Common myeloid progenitor, CD34-positive (primary cell): Measurements from ENCODE around the gene BLOC1S1.

Experiments
- CTCF ChIA-PET: fragments of 350-600 bp; sonication (Branson Sonifier 250); formaldehyde crosslinking; loops from one replicate; lab custom pipeline; 2021; ENCODE audit warnings: antibody characterized with exemption; lab: Charles Lee
- POLR2A ChIA-PET: fragments of 350-600 bp; sonication (Branson Sonifier 250); formaldehyde crosslinking; loops from one replicate; lab custom pipeline; 2021; ENCODE audit warnings: antibody characterized with exemption; lab: Charles Lee
- DNase-seq, 3 donors: peaks; one replicate each; pipeline versions ENCODE4 v3.0.0 to v3.0.0-alpha.2; 2013
- H3K27ac ChIP-seq, 2 experiments: 1 replicate in 1 of 2; 2 replicates in 1 of 2; pipeline ENCODE4 v1.7.0; 2013; ENCODE audit warnings: inconsistent platforms in 2 of 2, low read length in 2 of 2, mild to moderate bottlenecking in 2 of 2, low read depth in 1 of 2, moderate library complexity in 1 of 2; ENCODE audit not compliant: severe bottlenecking in 2 of 2, insufficient read depth in 1 of 2, poor library complexity in 1 of 2
- H3K27me3 ChIP-seq, 5 experiments: replicated peaks in 2 of 5; 1 replicate in 3 of 5; 2 replicates in 2 of 5; pipeline versions ENCODE4 v1.6.1 to v1.7.0; 2013; ENCODE audit warnings: low read length in 4 of 5, mild to moderate bottlenecking in 2 of 5, moderate library complexity in 2 of 5, inconsistent platforms in 1 of 5; ENCODE audit not compliant: insufficient read depth in 5 of 5, control insufficient read depth in 4 of 5
- H3K36me3 ChIP-seq, 4 experiments: 1 replicate in 2 of 4; 2 replicates in 2 of 4; pipeline versions ENCODE4 v1.6.1 to v1.7.0; 2013; ENCODE audit warnings: low read length in 3 of 4, control low read depth in 1 of 4, mild to moderate bottlenecking in 1 of 4; ENCODE audit not compliant: control insufficient read depth in 4 of 4, insufficient read depth in 4 of 4
- H3K4me1 ChIP-seq, 4 experiments: 1 replicate in 3 of 4; 2 replicates in 1 of 4; pipeline versions ENCODE4 v1.6.1 to v1.7.1; 2013; ENCODE audit warnings: low read length in 3 of 4, mild to moderate bottlenecking in 3 of 4, control low read depth in 1 of 4, inconsistent platforms in 1 of 4, moderate library complexity in 1 of 4; ENCODE audit not compliant: control insufficient read depth in 4 of 4, insufficient read depth in 4 of 4; ENCODE audit errors: control extremely low read depth in 1 of 4
- H3K4me3 ChIP-seq, 7 experiments: 1 replicate in 4 of 7; 2 replicates in 3 of 7; pipeline versions ENCODE4 v1.5.1 to v1.7.0; 2013; ENCODE audit warnings: mild to moderate bottlenecking in 7 of 7, low read length in 6 of 7, moderate library complexity in 6 of 7, inconsistent platforms in 2 of 7, low read depth in 2 of 7, control low read depth in 1 of 7; ENCODE audit not compliant: insufficient read depth in 4 of 7, control insufficient read depth in 1 of 7; ENCODE audit errors: extremely low read depth in 1 of 7
- H3K9me3 ChIP-seq, 5 experiments: 1 replicate in 4 of 5; 2 replicates in 1 of 5; pipeline versions ENCODE4 v1.6.1 to v1.7.1; 2013; ENCODE audit warnings: low read length in 4 of 5, mild to moderate bottlenecking in 2 of 5, inconsistent platforms in 1 of 5, low read depth in 1 of 5, moderate library complexity in 1 of 5; ENCODE audit not compliant: control insufficient read depth in 4 of 5, insufficient read depth in 2 of 5; ENCODE audit errors: control extremely low read depth in 1 of 5
- WGBS: methylation state at CpG from one replicate; pipeline ENCODE4 v1.1.5; 2013; ENCODE audit not compliant: insufficient coverage; 5-methylcytosine and 5-hydroxymethylcytosine counted together

Gene BLOC1S1

GRCh38 chr12:55698965-55699364 lies 16.9 kb upstream of the BLOC1S1 start:
- no CpG with 5 or more reads among the region's 1 CpG for WGBS
- no peak for DNase-seq
- ChIA-PET CTCF (interaction anchor here (0.7 to 2.0 kb wide), 4 partner anchors 10 to 31 kb away, joined by 3 to 5 read pairs (median 4); a partner anchor contains a TSS), POLR2A (no interaction called here)
- Histone ChIP-seq H3K27me3 (no peaks in the 10 kb centered on the region), H3K4me3 (no peak overlapping the region), H3K4me1 (peaks cover 0 to 7% (median 1%) of the 10 kb centered on the region in 4 experiments), H3K36me3 (no peaks in the 10 kb centered on the region), H3K9me3 (no peaks in the 10 kb centered on the region), H3K27ac (no peak overlapping the region)

- ChIA-PET POLR2A (no interaction called here), CTCF (interaction anchor here (1.0 to 2.0 kb wide), 3 partner anchors 11 to 30 kb away, joined by 3 to 5 read pairs (median 3); a partner anchor contains a TSS)
- H3K27ac ChIP-seq = no peak overlapping the region
- no peaks in the 10 kb centered on the region for H3K27me3 ChIP-seq
- H3K9me3 ChIP-seq = no peaks in the 10 kb centered on the region
- H3K36me3 ChIP-seq = no peaks in the 10 kb centered on the region
- DNase-seq = no peak
- 97% methylated on average over 5 of the region's 5 CpGs for WGBS
- peaks cover 0 to 7% (median 1%) of the 10 kb centered on the region in 4 experiments for H3K4me1 ChIP-seq
- no peak overlapping the region for H3K4me3 ChIP-seq
Observed at GRCh38 chr12:55699471-55700055, 16.3 kb upstream of the BLOC1S1 start.

- Histone ChIP-seq H3K36me3 (no peaks in the 10 kb centered on the region), H3K4me1 (peaks cover 0 to 7% (median 1%) of the 10 kb centered on the region in 4 experiments), H3K27me3 (no peaks in the 10 kb centered on the region), H3K9me3 (no peaks in the 10 kb centered on the region), H3K27ac (no peak overlapping the region), H3K4me3 (no peak overlapping the region)
- 98% methylated on average over 11 of the region's 21 CpGs for WGBS
- CTCF ChIA-PET = interaction anchor here (1.3 to 2.0 kb wide), 3 partner anchors 11 to 45 kb away, joined by 3 to 5 read pairs (median 3); no protein-coding TSS in a partner anchor
- peak in 1 of 3 donors; percentile 23 for DNase-seq
- POLR2A ChIA-PET = no interaction called here
Observed at GRCh38 chr12:55700255-55701018, 15.4 kb upstream of the BLOC1S1 start.

GRCh38 chr12:55702861-55703260 lies 13.0 kb upstream of the BLOC1S1 start:
- H3K9me3 ChIP-seq = no peaks in the 10 kb centered on the region
- 93% methylated on average over 5 of the region's 8 CpGs for WGBS
- H3K36me3 ChIP-seq = no peaks in the 10 kb centered on the region
- DNase-seq = no peak
- ChIA-PET CTCF (interaction anchor here (1.6 kb wide), 1 partner anchor 21 kb away, joined by 5 read pairs; a partner anchor contains a TSS), POLR2A (no interaction called here)
- H3K27ac ChIP-seq = no peak overlapping the region
- peaks cover 0 to 13% (median 6%) of the 10 kb centered on the region in 4 experiments for H3K4me1 ChIP-seq
- peaks cover 0 to 16% (median 7%) of the 10 kb centered on the region in 5 experiments for H3K27me3 ChIP-seq
- no peak overlapping the region for H3K4me3 ChIP-seq

GRCh38 chr12:55703288-55703687 lies 12.6 kb upstream of the BLOC1S1 start:
- peak in 1 of 3 donors; percentile 18 for DNase-seq
- Histone ChIP-seq H3K4me3 (no peak overlapping the region), H3K27ac (no peak overlapping the region), H3K9me3 (no peaks in the 10 kb centered on the region), H3K36me3 (no peaks in the 10 kb centered on the region), H3K27me3 (peaks cover 0 to 19% (median 7%) of the 10 kb centered on the region in 5 experiments), H3K4me1 (peaks cover 0 to 17% (median 9%) of the 10 kb centered on the region in 4 experiments)
- WGBS = 85% methylated on average over 2 of the region's 2 CpGs
- CTCF ChIA-PET = interaction anchor here (1.6 kb wide), 1 partner anchor 22 kb away, joined by 5 read pairs; a partner anchor contains a TSS
- POLR2A ChIA-PET = no interaction called here

GRCh38 chr12:55703901-55704761 lies 11.7 kb upstream of the BLOC1S1 start:
- Histone ChIP-seq H3K9me3 (no peaks in the 10 kb centered on the region), H3K27me3 (peaks cover 0 to 26% (median 10%) of the 10 kb centered on the region in 5 experiments), H3K4me1 (peaks cover 8 to 24% (median 16%) of the 10 kb centered on the region in 4 experiments), H3K27ac (no peak overlapping the region), H3K4me3 (no peak overlapping the region), H3K36me3 (no peaks in the 10 kb centered on the region)
- WGBS = 100% methylated on average over 4 of the region's 6 CpGs
- ChIA-PET POLR2A (no interaction called here), CTCF (interaction anchor here (1.6 to 2.7 kb wide), 2 partner anchors 8 to 22 kb away, joined by 5 to 19 read pairs; a partner anchor contains a TSS)
- DNase-seq = no peak
